ENCODE results near the gene BGLAP.

BGLAP gene

DNA sequence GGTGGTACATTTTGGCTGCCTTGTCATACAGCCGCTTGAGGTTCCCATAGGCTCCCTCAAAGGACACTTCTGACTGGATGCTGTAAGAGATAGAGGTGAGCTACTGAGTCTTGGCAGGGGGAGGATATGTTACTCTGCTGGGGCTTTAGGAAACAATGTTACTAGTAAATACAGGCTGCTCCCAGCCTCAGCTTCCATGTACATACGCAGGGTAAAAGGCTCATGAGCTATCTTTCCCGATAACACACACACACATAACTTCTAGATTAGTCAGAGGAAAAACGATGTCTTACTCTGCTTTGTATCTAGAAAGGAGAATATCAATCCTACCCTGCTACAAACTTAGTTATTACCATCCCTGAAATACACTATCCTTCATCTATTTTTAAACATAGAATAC, 26.4 kb downstream of the BGLAP start:
- DNase-seq (ENCODE audit: low spot score) = no peak
- in situ Hi-C loops (cut with MboI; ENCODE audit: low pct_unique_long_range_greater_than_20kb, low sequenced_read_pairs, unreplicated experiment) = no loop called here
- TF ChIP-seq, protein P1, sequence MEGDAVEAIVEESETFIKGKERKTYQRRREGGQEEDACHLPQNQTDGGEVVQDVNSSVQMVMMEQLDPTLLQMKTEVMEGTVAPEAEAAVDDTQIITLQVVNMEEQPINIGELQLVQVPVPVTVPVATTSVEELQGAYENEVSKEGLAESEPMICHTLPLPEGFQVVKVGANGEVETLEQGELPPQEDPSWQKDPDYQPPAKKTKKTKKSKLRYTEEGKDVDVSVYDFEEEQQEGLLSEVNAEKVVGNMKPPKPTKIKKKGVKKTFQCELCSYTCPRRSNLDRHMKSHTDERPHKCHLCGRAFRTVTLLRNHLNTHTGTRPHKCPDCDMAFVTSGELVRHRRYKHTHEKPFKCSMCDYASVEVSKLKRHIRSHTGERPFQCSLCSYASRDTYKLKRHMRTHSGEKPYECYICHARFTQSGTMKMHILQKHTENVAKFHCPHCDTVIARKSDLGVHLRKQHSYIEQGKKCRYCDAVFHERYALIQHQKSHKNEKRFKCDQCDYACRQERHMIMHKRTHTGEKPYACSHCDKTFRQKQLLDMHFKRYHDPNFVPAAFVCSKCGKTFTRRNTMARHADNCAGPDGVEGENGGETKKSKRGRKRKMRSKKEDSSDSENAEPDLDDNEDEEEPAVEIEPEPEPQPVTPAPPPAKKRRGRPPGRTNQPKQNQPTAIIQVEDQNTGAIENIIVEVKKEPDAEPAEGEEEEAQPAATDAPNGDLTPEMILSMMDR (IDR thresholded peaks at IDR 0.05; ENCODE audit: extremely low read depth, insufficient read depth, missing control alignments) = no peak

DNA sequence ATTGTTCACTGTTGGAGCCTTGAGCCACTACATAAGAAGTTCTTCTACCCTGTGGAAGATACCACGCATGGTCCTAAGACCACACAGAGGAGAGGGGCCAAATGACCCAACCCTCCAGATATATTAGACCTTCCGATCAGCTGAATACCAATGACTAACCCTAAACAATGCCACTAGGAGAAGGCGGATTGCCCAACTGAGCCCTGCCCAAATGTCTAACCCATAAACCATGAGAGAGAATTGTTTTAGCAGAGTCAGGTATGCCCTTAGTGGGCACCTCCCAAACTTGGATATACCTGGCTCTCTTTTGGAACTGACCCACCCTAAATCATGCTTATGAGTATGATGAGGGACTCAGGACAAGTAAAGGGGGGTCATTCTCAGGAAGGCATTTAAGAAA, 28.3 kb downstream of the BGLAP start:
- no peak for DNase-seq (ENCODE audit: low spot score)
- TF ChIP-seq, protein P1 (IDR thresholded peaks at IDR 0.05; ENCODE audit: extremely low read depth, insufficient read depth, missing control alignments) = no peak
- in situ Hi-C loops (cut with MboI; ENCODE audit: low pct_unique_long_range_greater_than_20kb, low sequenced_read_pairs, unreplicated experiment) = no loop called here

DNA sequence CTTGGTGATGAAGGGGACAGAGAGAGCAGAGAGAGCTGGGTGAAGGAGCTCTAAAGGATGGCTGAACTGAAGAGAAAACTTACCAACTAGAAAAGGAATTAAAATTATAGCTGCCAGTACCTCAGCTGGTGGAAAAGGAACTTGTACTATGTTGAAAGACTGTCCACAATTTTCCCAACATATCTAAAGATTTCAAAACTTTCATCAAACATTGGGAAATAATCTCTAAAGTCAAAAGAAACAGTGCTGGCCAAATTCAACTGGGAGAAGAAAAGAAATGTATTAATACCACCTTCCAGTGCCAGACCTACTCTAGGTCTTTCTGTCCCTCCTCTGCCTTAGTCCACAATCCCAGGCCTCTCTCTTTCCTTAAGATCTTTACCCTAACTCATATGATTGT, 34.5 kb downstream of the BGLAP start:
- DNase-seq (ENCODE audit: low spot score) = no peak
- in situ Hi-C loops (cut with MboI; ENCODE audit: low pct_unique_long_range_greater_than_20kb, low sequenced_read_pairs, unreplicated experiment) = no loop called here
- TF ChIP-seq, protein P1 (IDR thresholded peaks at IDR 0.05; ENCODE audit: extremely low read depth, insufficient read depth, missing control alignments) = no peak

DNA sequence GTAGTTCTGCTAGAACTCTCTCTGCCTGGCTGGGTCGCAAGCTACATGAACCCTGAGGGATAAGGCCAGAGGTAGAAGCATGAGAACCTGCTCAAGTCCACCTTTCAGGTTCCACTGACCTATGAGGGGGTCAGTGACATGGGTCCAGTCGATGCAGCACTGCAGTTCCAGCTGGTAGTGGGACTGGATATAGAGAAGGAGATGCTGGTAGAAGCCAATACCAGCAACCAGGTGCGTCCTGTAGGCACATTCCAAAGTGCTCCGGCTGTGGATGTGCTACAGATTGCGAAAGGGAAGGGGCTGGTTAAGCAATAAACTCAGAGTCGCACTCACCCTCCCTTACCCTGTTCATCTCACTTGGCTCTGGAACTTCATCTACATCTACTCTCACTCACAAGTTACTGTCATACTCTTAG, 35.0 kb downstream of the BGLAP start:
- no peak for DNase-seq (ENCODE audit: low spot score)
- TF ChIP-seq, protein P1 (IDR thresholded peaks at IDR 0.05; ENCODE audit: extremely low read depth, insufficient read depth, missing control alignments) = no peak
- in situ Hi-C loops (cut with MboI; ENCODE audit: low pct_unique_long_range_greater_than_20kb, low sequenced_read_pairs, unreplicated experiment) = no loop called here

DNA sequence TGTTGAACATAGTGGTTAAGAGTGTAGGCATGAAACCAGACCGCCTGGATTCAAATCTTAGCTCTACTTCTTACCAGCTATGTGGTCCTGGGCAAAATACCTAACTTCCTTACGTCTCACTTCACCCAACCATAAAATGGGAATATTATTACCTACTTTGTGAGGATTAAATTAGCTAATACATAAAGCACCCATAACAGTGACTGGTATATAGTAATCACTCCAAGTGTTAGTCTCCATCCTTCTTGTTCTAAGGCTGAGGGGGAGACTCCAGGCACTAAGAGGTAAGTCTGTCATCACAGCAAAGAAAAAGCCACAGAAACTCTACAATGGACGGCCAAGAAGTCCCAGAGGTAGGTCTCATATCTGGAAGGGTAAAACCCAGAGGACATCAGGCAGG, 37.9 kb downstream of the BGLAP start:
- no peak for DNase-seq (ENCODE audit: low spot score)
- in situ Hi-C loops (cut with MboI; ENCODE audit: low pct_unique_long_range_greater_than_20kb, low sequenced_read_pairs, unreplicated experiment) = no loop called here
- TF ChIP-seq, protein P1 (IDR thresholded peaks at IDR 0.05; ENCODE audit: extremely low read depth, insufficient read depth, missing control alignments) = no peak

DNA sequence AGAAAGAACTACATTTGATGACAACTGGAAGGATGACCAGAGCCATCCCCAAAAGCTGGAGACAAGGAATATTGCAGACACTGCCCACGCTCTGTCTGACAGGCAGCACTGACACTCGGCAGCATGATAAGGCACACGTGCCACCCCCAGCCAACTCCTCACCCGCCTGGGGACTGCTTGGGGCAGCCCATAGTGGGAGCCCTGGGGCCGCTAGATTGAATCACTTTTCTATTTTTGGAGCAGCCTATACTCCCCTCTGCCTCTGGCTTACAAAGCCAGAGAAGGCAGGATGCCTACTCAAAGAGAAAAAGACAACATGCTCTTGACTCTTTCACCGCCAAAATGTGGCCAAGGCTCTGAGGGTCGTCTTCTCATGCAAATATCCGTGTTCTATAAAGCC, 39.3 kb downstream of the BGLAP start:
- peak; percentile 68 for DNase-seq (ENCODE audit: low spot score)
- TF ChIP-seq, protein P1 (IDR thresholded peaks at IDR 0.05; ENCODE audit: extremely low read depth, insufficient read depth, missing control alignments) = peak; percentile 16
- in situ Hi-C loops (cut with MboI; ENCODE audit: low pct_unique_long_range_greater_than_20kb, low sequenced_read_pairs, unreplicated experiment) = no loop called here

Measured in GM13977 (cell line).